Liver (tissue), 9 donors: ENCODE measurements around the gene PRKACG. TPM values are rescaled to one million over a fixed set of nuclear protein-coding genes. Genes with fewer than 3 reads are reported as not detected.

Experiments used
- DNase-seq: peaks from one replicate; pipeline ENCODE4 v3.0.0-alpha.2; 2017; ENCODE audit warnings: low spot score
- H3K27ac ChIP-seq, 2 donors: one replicate each; pipeline ENCODE4 v1.7.0; 2013; ENCODE audit warnings: inconsistent platforms in 2 of 2, low read length in 2 of 2, control low read depth in 1 of 2, low read depth in 1 of 2, mild to moderate bottlenecking in 1 of 2
- H3K27me3 ChIP-seq, 4 donors: one replicate each; pipeline versions ENCODE4 v1.6.1 to v1.7.0; 2013; ENCODE audit warnings: low read length in 3 of 4, inconsistent platforms in 1 of 4, mild to moderate bottlenecking in 1 of 4, moderate library complexity in 1 of 4; ENCODE audit not compliant: control insufficient read depth in 4 of 4, insufficient read depth in 4 of 4
- H3K36me3 ChIP-seq, 4 donors: one replicate each; pipeline versions ENCODE4 v1.6.1 to v1.7.0; 2013; ENCODE audit warnings: low read length in 3 of 4, mild to moderate bottlenecking in 3 of 4, low read depth in 1 of 4, moderate library complexity in 1 of 4; ENCODE audit not compliant: control insufficient read depth in 4 of 4, insufficient read depth in 3 of 4
- H3K4me1 ChIP-seq, 4 donors: one replicate each; pipeline versions ENCODE4 v1.6.1 to v1.7.0; 2013; ENCODE audit warnings: low read length in 3 of 4, mild to moderate bottlenecking in 3 of 4, moderate library complexity in 1 of 4; ENCODE audit not compliant: control insufficient read depth in 4 of 4, insufficient read depth in 4 of 4
- H3K4me3 ChIP-seq, 3 donors: one replicate each; pipeline versions ENCODE4 v1.6.1 to v1.7.0; 2013; ENCODE audit warnings: low read length in 3 of 3, control low read depth in 1 of 3, low read depth in 1 of 3, mild to moderate bottlenecking in 1 of 3
- H3K9ac ChIP-seq, 2 donors: one replicate each; pipeline ENCODE4 v1.7.0; 2013; ENCODE audit warnings: low read length in 2 of 2, mild to moderate bottlenecking in 2 of 2, moderate library complexity in 2 of 2, control low read depth in 1 of 2, low read depth in 1 of 2
- H3K9me3 ChIP-seq, 4 donors: one replicate each; pipeline versions ENCODE4 v1.6.1 to v1.7.0; 2013; ENCODE audit warnings: low read length in 3 of 4; ENCODE audit not compliant: control insufficient read depth in 4 of 4
- ATF3 ChIP-seq: IDR thresholded peaks from 2 replicates; pipeline ENCODE4 v1.6.1; 2016; ENCODE audit warnings: antibody characterized with exemption
- CTCF ChIP-seq: fragments of 150-350 bp; IDR thresholded peaks from 2 replicates; pipeline ENCODE4 v1.5.1; 2017; ENCODE audit warnings: improper control_type of control experiment, low read depth, low read length; ENCODE audit not compliant: missing input control
- EGR1 ChIP-seq, 2 donors: IDR thresholded peaks; 2 replicates each; pipeline ENCODE4 v1.6.1; 2016 to 2018; ENCODE audit warnings: antibody characterized with exemption in 2 of 2, low read depth in 2 of 2
- GABPA ChIP-seq, 2 donors: IDR thresholded peaks in 1 of 2; conservative IDR thresholded peaks in 1 of 2; 2 replicates each; pipeline ENCODE4 v1.6.1; 2016; ENCODE audit warnings: antibody characterized with exemption in 2 of 2, mild to moderate bottlenecking in 1 of 2, moderate library complexity in 1 of 2
- HNF4A ChIP-seq, 2 donors: conservative IDR thresholded peaks; 2 replicates each; pipeline ENCODE4 v1.6.1; 2016; ENCODE audit warnings: antibody characterized with exemption in 2 of 2, mild to moderate bottlenecking in 2 of 2
- HNF4G ChIP-seq: IDR thresholded peaks from 2 replicates; pipeline ENCODE4 v1.6.1; 2016; ENCODE audit warnings: antibody characterized with exemption
- JUND ChIP-seq, 2 donors: IDR thresholded peaks; 2 replicates each; pipeline ENCODE4 v1.6.1; 2016; ENCODE audit warnings: antibody characterized with exemption in 2 of 2
- MAX ChIP-seq: IDR thresholded peaks from 2 replicates; pipeline ENCODE4 v1.6.1; 2016; ENCODE audit warnings: antibody characterized with exemption
- NR2F2 ChIP-seq: IDR thresholded peaks from 2 replicates; pipeline ENCODE4 v1.6.1; 2016; ENCODE audit warnings: antibody characterized with exemption
- RAD21 ChIP-seq, 2 donors: IDR thresholded peaks; 2 replicates each; pipeline ENCODE4 v1.6.1; 2016; ENCODE audit warnings: antibody characterized with exemption in 2 of 2, mild to moderate bottlenecking in 2 of 2
- REST ChIP-seq: IDR thresholded peaks from 2 replicates; pipeline ENCODE4 v1.6.1; 2016; ENCODE audit warnings: antibody characterized with exemption, mild to moderate bottlenecking
- RXRA ChIP-seq, 2 donors: IDR thresholded peaks; 2 replicates each; pipeline ENCODE4 v1.6.1; 2017 to 2018; ENCODE audit warnings: antibody characterized with exemption in 2 of 2, mild to moderate bottlenecking in 1 of 2
- SP1 ChIP-seq: IDR thresholded peaks from 2 replicates; pipeline ENCODE4 v1.6.1; 2018; ENCODE audit warnings: antibody characterized with exemption, mild to moderate bottlenecking
- TAF1 ChIP-seq: conservative IDR thresholded peaks from 2 replicates; pipeline ENCODE4 v1.6.1; 2016; ENCODE audit warnings: antibody characterized with exemption, mild to moderate bottlenecking
- YY1 ChIP-seq: IDR thresholded peaks from 2 replicates; pipeline ENCODE4 v1.6.1; 2016; ENCODE audit warnings: antibody characterized with exemption, mild to moderate bottlenecking
- WGBS: extraction: QIAGEN DNeasy Blood & Tissue Kit; methylation state at CpG from one replicate; pipeline ENCODE4 v1.1.7; 2013; 5-methylcytosine and 5-hydroxymethylcytosine counted together
- polyA plus RNA-seq, 2 donors: library from polyadenylated mRNA; stranded (reverse) in 1 of 2; unstranded in 1 of 2; fragments of 200-250 nt in 1 of 2; fragments of >200 nt in 1 of 2; fragmentation: Nextera tagmentation in 1 of 2; extraction: Ambion mirVana in 1 of 2; gene quantifications; one replicate each; pipeline versions ENCODE4 v1.2.1 to v1.2.3, GENCODE V29; 2013 to 2015
- total RNA-seq, 2 donors: library from RNA; depleted of rRNA; stranded (reverse); fragments of >200 nt; gene quantifications; one replicate each; pipeline ENCODE4 v1.2.3, GENCODE V29; 2014
- TF ChIP-seq, protein P1 (sequence below): IDR thresholded peaks from 2 replicates; pipeline ENCODE4 v1.6.1; 2016; ENCODE audit warnings: antibody characterized with exemption
- donor health status: healthy.
- donor health status: healthy.
- donor health status: healthy.
- donor health status: healthy.
- donor health status: healthy.

PRKACG gene
- total and polyA plus RNA-seq, 4 donors, result not detected

DNA sequence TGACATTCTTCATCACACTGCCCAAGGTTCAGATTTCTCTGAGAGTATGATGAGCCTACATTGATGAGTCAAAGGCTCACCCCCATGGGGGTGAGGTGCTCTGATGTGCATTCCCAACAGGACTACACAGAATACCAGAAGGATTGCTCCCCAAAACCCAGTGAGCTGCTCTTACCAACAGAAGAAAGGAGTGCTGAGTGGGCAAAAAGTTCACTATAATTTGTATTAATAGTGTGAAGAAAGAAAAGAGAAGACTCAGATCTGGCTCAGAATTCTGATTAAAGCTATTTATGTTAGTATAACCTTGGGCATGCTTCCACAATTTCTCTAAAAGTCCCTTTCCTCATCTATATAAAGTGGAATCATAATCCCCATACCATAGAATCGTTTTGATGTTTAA is 46.1 kb downstream of the PRKACG start:
- Histone ChIP-seq H3K27ac (no peak overlapping the region), H3K4me3 (no peak overlapping the region), H3K4me1 (no peaks in the 10 kb centered on the region), H3K9me3 (no peaks in the 10 kb centered on the region), H3K27me3 (peaks cover 0 to 2% (median 0%) of the 10 kb centered on the region in 4 donors), H3K36me3 (no peaks in the 10 kb centered on the region), H3K9ac (no peak overlapping the region)
- TF ChIP-seq CTCF (no peak), MAX (no peak), REST (no peak), HNF4G (no peak), RAD21 (IDR thresholded peaks at IDR 0.05) (no peak)
- WGBS, result 48% methylated on average over 1 of the region's 1 CpG
- DNase-seq, result no peak

DNA sequence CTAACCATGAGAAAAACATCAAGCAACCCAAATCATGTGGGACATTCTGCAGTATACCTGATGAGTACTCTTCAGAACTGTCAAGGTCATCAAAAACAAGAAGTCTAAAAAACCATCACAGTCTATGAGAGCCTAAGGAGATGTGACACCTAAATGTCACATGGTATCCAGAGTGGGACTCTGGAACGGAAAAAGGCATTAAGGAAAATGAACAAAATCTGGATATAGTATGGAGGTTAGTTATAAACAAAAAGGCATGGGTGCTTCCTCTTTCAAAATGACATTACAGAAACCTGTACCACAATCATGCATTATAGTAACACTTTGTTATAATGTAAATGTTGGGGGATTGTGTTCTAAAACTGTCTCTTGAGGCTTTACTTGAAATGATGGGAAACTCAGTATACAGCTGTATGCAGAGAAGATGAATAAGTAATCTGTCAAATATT is 47.4 kb downstream of the PRKACG start:
- H3K9ac ChIP-seq, result no peak overlapping the region
- H3K4me3 ChIP-seq, result no peak overlapping the region
- no peak for DNase-seq
- no peaks in the 10 kb centered on the region for H3K36me3 ChIP-seq
- H3K4me1 ChIP-seq, result no peaks in the 10 kb centered on the region
- peaks cover 0 to 2% (median 0%) of the 10 kb centered on the region in 4 donors for H3K27me3 ChIP-seq
- H3K9me3 ChIP-seq, result no peaks in the 10 kb centered on the region
- TF ChIP-seq CTCF, result no peak
- TF ChIP-seq GABPA (IDR thresholded peaks at IDR 0.05 in 1 of 2, conservative IDR thresholded peaks at IDR 0.05 in 1 of 2), result no peak
- no peak for TF ChIP-seq REST
- no peak for TF ChIP-seq RAD21 (IDR thresholded peaks at IDR 0.05)
- TF ChIP-seq, protein P1, sequence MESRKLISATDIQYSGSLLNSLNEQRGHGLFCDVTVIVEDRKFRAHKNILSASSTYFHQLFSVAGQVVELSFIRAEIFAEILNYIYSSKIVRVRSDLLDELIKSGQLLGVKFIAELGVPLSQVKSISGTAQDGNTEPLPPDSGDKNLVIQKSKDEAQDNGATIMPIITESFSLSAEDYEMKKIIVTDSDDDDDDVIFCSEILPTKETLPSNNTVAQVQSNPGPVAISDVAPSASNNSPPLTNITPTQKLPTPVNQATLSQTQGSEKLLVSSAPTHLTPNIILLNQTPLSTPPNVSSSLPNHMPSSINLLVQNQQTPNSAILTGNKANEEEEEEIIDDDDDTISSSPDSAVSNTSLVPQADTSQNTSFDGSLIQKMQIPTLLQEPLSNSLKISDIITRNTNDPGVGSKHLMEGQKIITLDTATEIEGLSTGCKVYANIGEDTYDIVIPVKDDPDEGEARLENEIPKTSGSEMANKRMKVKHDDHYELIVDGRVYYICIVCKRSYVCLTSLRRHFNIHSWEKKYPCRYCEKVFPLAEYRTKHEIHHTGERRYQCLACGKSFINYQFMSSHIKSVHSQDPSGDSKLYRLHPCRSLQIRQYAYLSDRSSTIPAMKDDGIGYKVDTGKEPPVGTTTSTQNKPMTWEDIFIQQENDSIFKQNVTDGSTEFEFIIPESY, result no peak
- no peak for TF ChIP-seq HNF4G
- no peak for TF ChIP-seq HNF4A (conservative IDR thresholded peaks at IDR 0.05)
- TF ChIP-seq RXRA (IDR thresholded peaks at IDR 0.05), result no peak
- TF ChIP-seq NR2F2, result no peak
- TF ChIP-seq TAF1, result no peak
- TF ChIP-seq MAX, result no peak
- TF ChIP-seq YY1, result no peak
- TF ChIP-seq EGR1 (IDR thresholded peaks at IDR 0.05; ENCODE audit: low read depth in 2 of 2), result no peak
- no peak for TF ChIP-seq SP1
- TF ChIP-seq ATF3, result no peak
- no peak for TF ChIP-seq JUND (IDR thresholded peaks at IDR 0.05)
- WGBS, result 87% methylated on average over 1 of the region's 1 CpG
- H3K27ac ChIP-seq, result no peak overlapping the region
